ENCODE measurements around the gene CDK6. TPM values are rescaled to one million over a fixed set of nuclear protein-coding genes. Genes with fewer than 3 reads are reported as not detected.

The CDK6 gene
- total and polyA plus RNA-seq, 2 experiments from 2014 or later = 7.4 to 23.7 TPM

DNA sequence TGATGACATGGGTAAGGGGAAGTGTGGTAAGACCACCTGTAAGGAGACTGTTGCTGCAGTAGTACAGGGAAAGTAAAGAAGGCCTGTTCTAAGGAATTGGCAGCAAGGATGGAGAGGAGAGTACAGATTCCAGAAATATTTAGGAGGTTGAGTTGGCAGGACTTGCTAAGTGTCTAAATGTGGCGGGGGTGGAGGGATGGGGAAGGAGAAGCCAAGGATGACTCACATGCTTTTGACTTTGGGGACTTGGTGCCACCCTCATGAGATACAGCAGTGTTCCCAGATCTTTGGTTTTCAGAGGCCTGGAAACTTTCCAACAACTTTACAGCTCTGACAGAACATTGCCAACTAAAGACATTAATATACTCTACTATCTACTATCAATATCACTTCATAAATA, 45.4 kb downstream of the CDK6 start (continued):
- TF ChIP-seq, protein P1, sequence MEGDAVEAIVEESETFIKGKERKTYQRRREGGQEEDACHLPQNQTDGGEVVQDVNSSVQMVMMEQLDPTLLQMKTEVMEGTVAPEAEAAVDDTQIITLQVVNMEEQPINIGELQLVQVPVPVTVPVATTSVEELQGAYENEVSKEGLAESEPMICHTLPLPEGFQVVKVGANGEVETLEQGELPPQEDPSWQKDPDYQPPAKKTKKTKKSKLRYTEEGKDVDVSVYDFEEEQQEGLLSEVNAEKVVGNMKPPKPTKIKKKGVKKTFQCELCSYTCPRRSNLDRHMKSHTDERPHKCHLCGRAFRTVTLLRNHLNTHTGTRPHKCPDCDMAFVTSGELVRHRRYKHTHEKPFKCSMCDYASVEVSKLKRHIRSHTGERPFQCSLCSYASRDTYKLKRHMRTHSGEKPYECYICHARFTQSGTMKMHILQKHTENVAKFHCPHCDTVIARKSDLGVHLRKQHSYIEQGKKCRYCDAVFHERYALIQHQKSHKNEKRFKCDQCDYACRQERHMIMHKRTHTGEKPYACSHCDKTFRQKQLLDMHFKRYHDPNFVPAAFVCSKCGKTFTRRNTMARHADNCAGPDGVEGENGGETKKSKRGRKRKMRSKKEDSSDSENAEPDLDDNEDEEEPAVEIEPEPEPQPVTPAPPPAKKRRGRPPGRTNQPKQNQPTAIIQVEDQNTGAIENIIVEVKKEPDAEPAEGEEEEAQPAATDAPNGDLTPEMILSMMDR (conservative IDR thresholded peaks at IDR 0.05; ENCODE audit: low read depth in 2 of 2) = no peak
- TF ChIP-seq POLR2AphosphoS5 (IDR thresholded peaks at IDR 0.05; ENCODE audit: low read depth) (no peak), EZH2phosphoT487 (IDR thresholded peaks at IDR 0.05; ENCODE audit: unreplicated experiment) (no peak)
- TF ChIP-seq, protein P2, sequence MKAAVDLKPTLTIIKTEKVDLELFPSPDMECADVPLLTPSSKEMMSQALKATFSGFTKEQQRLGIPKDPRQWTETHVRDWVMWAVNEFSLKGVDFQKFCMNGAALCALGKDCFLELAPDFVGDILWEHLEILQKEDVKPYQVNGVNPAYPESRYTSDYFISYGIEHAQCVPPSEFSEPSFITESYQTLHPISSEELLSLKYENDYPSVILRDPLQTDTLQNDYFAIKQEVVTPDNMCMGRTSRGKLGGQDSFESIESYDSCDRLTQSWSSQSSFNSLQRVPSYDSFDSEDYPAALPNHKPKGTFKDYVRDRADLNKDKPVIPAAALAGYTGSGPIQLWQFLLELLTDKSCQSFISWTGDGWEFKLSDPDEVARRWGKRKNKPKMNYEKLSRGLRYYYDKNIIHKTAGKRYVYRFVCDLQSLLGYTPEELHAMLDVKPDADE (IDR thresholded peaks at IDR 0.05) = no peak

DNA sequence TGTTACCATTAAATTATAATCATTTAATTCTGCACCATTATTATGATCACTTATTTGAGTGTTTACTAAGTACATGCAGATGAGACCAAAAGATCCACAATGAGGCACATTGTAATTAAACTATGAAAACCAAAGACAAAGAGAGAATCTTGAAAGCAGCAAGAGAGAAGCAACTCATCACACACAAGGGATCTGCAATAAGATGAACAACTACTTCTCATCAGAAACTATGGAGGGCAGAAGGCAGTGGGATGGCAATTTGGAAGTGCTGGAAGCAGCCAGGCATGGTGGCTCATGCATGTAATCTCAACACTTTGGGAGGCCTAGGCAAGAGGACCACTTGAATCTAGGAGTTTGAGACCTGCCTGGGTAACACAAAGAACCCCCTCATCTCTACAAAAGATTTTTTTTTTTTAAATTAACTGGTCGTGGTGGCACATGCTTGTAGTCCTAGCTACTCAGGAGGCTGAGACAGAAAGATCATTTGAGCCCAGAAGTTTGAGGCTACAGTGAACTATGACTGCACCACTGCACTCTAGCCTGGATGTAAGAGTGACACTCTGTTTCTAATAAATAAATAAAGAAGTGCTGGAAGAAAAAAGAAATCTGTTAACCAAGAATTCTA, 47.7 kb downstream of the CDK6 start:
- Histone ChIP-seq H3K4me2 (no peak overlapping the region), H3K9me2 (ENCODE audit: insufficient read depth) (no peaks in the 10 kb centered on the region; the same call in 1 of the 2 replicates), H2AFZ (no peak overlapping the region), H3K4me3 (no peak overlapping the region), H3K27ac (ENCODE audit: low read depth) (no peak overlapping the region), H3K36me3 (ENCODE audit: insufficient read depth) (0 out of 2 replicates have a peak, but pooled peaks cover 3% of the 10 kb centered on the region), H4K20me1 (replicated peaks; ENCODE audit: insufficient read depth) (no peaks in the 10 kb centered on the region), H3F3A (replicated peaks; ENCODE audit: low read depth) (no peaks in the 10 kb centered on the region), H3K79me2 (replicated peaks; ENCODE audit: insufficient read depth) (peaks cover 34% of the 10 kb centered on the region), H3K4me1 (ENCODE audit: insufficient read depth) (peaks cover 26% of the 10 kb centered on the region), H3K27me3 (ENCODE audit: insufficient read depth) (no peaks in the 10 kb centered on the region)
- H3K36me3 Mint-ChIP-seq (ENCODE audit: low read depth) = peaks cover 16% of the 10 kb centered on the region
- peaks cover 21% of the 10 kb centered on the region for H3K4me1 Mint-ChIP-seq
- ATAC-seq = no peak
- TF ChIP-seq ZNF331 (CRISPR knock-in tag; IDR thresholded peaks at IDR 0.05; ENCODE audit: low read depth) (no peak), CREB1 (CRISPR knock-in tag; IDR thresholded peaks at IDR 0.05; ENCODE audit: low read depth) (no peak)
- H3K9me3 Mint-ChIP-seq = peaks cover 14% of the 10 kb centered on the region; the same call in 2 of the 3 replicates
- no peak overlapping the region for H3K27ac Mint-ChIP-seq
- H3K4me3 Mint-ChIP-seq = no peak overlapping the region
- DNase-seq (ENCODE audit: low spot score) = peak; percentile 27
- peaks cover 1% of the 10 kb centered on the region for H3K27me3 Mint-ChIP-seq (ENCODE audit: insufficient read depth, low read depth, poor library complexity)

DNA sequence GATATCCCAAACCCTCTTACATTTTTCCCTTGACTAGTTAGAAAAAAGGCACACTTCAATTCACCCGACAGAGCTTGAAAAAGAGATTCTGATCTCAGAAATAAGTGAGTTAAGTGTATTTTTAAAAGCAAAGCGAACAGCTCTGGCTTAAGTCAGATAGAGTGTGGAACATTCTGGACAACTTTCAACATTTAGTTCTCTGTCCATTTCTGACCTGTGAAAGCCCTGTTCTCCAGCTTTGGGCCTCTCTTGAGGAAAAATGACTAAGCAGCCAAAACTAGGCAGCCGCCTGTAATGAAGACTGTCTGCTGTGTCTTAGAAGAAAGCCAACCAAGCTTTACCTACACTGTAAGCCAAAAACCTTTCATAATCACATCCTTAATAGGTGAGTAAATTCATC, 50.5 kb downstream of the CDK6 start:
- peaks cover 11% of the 10 kb centered on the region; the same call in 1 of the 2 replicates for H3K79me2 ChIP-seq (replicated peaks; ENCODE audit: insufficient read depth)
- no peak overlapping the region for H2AFZ ChIP-seq
- no peak for DNase-seq (ENCODE audit: low spot score)
- H3K4me2 ChIP-seq = no peak overlapping the region
- peaks cover 1% of the 10 kb centered on the region for H3K27me3 Mint-ChIP-seq (ENCODE audit: insufficient read depth, low read depth, poor library complexity)
- no peak overlapping the region for H3K4me3 ChIP-seq
- peak overlapping the region; percentile 65 for H3K27ac ChIP-seq (ENCODE audit: low read depth)
- H3K36me3 Mint-ChIP-seq (ENCODE audit: low read depth) = peaks cover 16% of the 10 kb centered on the region
- 0 out of 2 replicates have a peak, but pooled peaks cover 3% of the 10 kb centered on the region for H3K36me3 ChIP-seq (ENCODE audit: insufficient read depth)
- no peaks in the 10 kb centered on the region; the same call in none of the 2 replicates for H3K9me2 ChIP-seq (ENCODE audit: insufficient read depth)
- TF ChIP-seq, protein P3, sequence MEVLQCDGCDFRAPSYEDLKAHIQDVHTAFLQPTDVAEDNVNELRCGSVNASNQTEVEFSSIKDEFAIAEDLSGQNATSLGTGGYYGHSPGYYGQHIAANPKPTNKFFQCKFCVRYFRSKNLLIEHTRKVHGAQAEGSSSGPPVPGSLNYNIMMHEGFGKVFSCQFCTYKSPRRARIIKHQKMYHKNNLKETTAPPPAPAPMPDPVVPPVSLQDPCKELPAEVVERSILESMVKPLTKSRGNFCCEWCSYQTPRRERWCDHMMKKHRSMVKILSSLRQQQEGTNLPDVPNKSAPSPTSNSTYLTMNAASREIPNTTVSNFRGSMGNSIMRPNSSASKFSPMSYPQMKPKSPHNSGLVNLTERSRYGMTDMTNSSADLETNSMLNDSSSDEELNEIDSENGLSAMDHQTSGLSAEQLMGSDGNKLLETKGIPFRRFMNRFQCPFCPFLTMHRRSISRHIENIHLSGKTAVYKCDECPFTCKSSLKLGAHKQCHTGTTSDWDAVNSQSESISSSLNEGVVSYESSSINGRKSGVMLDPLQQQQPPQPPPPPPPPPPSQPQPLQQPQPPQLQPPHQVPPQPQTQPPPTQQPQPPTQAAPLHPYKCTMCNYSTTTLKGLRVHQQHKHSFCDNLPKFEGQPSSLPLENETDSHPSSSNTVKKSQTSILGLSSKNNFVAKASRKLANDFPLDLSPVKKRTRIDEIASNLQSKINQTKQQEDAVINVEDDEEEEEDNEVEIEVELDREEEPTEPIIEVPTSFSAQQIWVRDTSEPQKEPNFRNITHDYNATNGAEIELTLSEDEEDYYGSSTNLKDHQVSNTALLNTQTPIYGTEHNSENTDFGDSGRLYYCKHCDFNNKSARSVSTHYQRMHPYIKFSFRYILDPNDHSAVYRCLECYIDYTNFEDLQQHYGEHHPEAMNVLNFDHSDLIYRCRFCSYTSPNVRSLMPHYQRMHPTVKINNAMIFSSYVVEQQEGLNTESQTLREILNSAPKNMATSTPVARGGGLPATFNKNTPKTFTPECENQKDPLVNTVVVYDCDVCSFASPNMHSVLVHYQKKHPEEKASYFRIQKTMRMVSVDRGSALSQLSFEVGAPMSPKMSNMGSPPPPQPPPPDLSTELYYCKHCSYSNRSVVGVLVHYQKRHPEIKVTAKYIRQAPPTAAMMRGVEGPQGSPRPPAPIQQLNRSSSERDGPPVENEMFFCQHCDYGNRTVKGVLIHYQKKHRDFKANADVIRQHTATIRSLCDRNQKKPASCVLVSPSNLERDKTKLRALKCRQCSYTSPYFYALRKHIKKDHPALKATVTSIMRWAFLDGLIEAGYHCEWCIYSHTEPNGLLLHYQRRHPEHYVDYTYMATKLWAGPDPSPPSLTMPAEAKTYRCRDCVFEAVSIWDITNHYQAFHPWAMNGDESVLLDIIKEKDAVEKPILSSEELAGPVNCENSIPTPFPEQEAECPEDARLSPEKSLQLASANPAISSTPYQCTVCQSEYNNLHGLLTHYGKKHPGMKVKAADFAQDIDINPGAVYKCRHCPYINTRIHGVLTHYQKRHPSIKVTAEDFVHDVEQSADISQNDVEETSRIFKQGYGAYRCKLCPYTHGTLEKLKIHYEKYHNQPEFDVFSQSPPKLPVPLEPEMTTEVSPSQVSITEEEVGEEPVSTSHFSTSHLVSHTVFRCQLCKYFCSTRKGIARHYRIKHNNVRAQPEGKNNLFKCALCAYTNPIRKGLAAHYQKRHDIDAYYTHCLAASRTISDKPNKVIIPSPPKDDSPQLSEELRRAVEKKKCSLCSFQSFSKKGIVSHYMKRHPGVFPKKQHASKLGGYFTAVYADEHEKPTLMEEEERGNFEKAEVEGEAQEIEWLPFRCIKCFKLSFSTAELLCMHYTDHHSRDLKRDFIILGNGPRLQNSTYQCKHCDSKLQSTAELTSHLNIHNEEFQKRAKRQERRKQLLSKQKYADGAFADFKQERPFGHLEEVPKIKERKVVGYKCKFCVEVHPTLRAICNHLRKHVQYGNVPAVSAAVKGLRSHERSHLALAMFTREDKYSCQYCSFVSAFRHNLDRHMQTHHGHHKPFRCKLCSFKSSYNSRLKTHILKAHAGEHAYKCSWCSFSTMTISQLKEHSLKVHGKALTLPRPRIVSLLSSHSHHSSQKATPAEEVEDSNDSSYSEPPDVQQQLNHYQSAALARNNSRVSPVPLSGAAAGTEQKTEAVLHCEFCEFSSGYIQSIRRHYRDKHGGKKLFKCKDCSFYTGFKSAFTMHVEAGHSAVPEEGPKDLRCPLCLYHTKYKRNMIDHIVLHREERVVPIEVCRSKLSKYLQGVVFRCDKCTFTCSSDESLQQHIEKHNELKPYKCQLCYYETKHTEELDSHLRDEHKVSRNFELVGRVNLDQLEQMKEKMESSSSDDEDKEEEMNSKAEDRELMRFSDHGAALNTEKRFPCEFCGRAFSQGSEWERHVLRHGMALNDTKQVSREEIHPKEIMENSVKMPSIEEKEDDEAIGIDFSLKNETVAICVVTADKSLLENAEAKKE (CRISPR knock-in tag; IDR thresholded peaks at IDR 0.05) = no peak
- TF ChIP-seq ZNF331 (CRISPR knock-in tag; IDR thresholded peaks at IDR 0.05; ENCODE audit: low read depth) (no peak), NANOG (IDR thresholded peaks at IDR 0.05; ENCODE audit: borderline replicate concordance) (no peak), EZH2 (IDR thresholded peaks at IDR 0.05; ENCODE audit: low read depth, unreplicated experiment) (no peak)
- no peaks in the 10 kb centered on the region for H3K27me3 ChIP-seq (ENCODE audit: insufficient read depth)
- H3K4me3 Mint-ChIP-seq = no peak overlapping the region
- peaks cover 14% of the 10 kb centered on the region; the same call in 2 of the 3 replicates for H3K9me3 Mint-ChIP-seq
- H3K4me1 ChIP-seq (ENCODE audit: insufficient read depth) = peaks cover 33% of the 10 kb centered on the region
- H3K4me1 Mint-ChIP-seq = peaks cover 37% of the 10 kb centered on the region
- no peaks in the 10 kb centered on the region for H4K20me1 ChIP-seq (replicated peaks; ENCODE audit: insufficient read depth)
- H3K27ac Mint-ChIP-seq = peak overlapping the region; percentile 60
- no peak for ATAC-seq
- no peaks in the 10 kb centered on the region for H3F3A ChIP-seq (replicated peaks; ENCODE audit: low read depth)
